ENCODE data around the gene ERC1. TPM values are rescaled to one million over a fixed set of nuclear protein-coding genes. Genes with fewer than 3 reads are reported as not detected.

ERC1 gene
- total RNA-seq, 4 donors from 2014 or later = 50.0 to 88.1 (median 59.7) TPM

- no peaks in the 10 kb centered on the region for H3K27me3 ChIP-seq
- 96% methylated on average over 6 of the region's 6 CpGs for WGBS
- TF ChIP-seq POLR2A (IDR thresholded peaks at IDR 0.05; ENCODE audit: low read depth) = no peak
- TF ChIP-seq, protein P1, sequence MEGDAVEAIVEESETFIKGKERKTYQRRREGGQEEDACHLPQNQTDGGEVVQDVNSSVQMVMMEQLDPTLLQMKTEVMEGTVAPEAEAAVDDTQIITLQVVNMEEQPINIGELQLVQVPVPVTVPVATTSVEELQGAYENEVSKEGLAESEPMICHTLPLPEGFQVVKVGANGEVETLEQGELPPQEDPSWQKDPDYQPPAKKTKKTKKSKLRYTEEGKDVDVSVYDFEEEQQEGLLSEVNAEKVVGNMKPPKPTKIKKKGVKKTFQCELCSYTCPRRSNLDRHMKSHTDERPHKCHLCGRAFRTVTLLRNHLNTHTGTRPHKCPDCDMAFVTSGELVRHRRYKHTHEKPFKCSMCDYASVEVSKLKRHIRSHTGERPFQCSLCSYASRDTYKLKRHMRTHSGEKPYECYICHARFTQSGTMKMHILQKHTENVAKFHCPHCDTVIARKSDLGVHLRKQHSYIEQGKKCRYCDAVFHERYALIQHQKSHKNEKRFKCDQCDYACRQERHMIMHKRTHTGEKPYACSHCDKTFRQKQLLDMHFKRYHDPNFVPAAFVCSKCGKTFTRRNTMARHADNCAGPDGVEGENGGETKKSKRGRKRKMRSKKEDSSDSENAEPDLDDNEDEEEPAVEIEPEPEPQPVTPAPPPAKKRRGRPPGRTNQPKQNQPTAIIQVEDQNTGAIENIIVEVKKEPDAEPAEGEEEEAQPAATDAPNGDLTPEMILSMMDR (IDR thresholded peaks at IDR 0.05) = no peak
- no peak for TF ChIP-seq EP300 (IDR thresholded peaks at IDR 0.05)
- TF ChIP-seq POLR2AphosphoS5 (IDR thresholded peaks at IDR 0.05) = no peak
- no peaks in the 10 kb centered on the region for H3K36me3 ChIP-seq
- no peaks in the 10 kb centered on the region for H3K9me3 ChIP-seq
- intact Hi-C loops (cut with DNase I) = no loop called here
- DNase-seq (ENCODE audit: extremely low spot score) = no peak
- peak overlapping the region in 2 of 4 donors; percentile 11 to 23 for H3K27ac ChIP-seq (replicated peaks in 1 of 4)
- no peak overlapping the region for H3K4me3 ChIP-seq
- H3K4me1 ChIP-seq = peaks cover 9 to 15% (median 13%) of the 10 kb centered on the region in 4 donors
These were observed 445.0 kb downstream of the ERC1 start for GRCh38 chr12:1436015-1436414.

GRCh38 chr12:1436981-1437380 is 446.0 kb downstream of the ERC1 start:
- Histone ChIP-seq H3K27ac (replicated peaks in 1 of 4) (no peak overlapping the region), H3K36me3 (no peaks in the 10 kb centered on the region), H3K4me1 (peaks cover 9 to 15% (median 13%) of the 10 kb centered on the region in 4 donors), H3K4me3 (no peak overlapping the region), H3K27me3 (no peaks in the 10 kb centered on the region), H3K9me3 (no peaks in the 10 kb centered on the region)
- intact Hi-C loops (cut with DNase I) = no loop called here
- WGBS = 78% methylated on average over 3 of the region's 3 CpGs
- TF ChIP-seq EP300 (IDR thresholded peaks at IDR 0.05) (no peak), POLR2A (IDR thresholded peaks at IDR 0.05; ENCODE audit: low read depth) (no peak), POLR2AphosphoS5 (IDR thresholded peaks at IDR 0.05) (no peak)
- TF ChIP-seq, protein P1 (IDR thresholded peaks at IDR 0.05) = no peak
- no peak for DNase-seq (ENCODE audit: extremely low spot score)

- no peak for DNase-seq (ENCODE audit: extremely low spot score)
- 88% methylated on average over 1 of the region's 1 CpG for WGBS
- H3K27ac ChIP-seq (replicated peaks in 1 of 4) = no peak overlapping the region
- TF ChIP-seq POLR2AphosphoS5 (IDR thresholded peaks at IDR 0.05) = no peak
- no peak for TF ChIP-seq EP300 (IDR thresholded peaks at IDR 0.05)
- TF ChIP-seq, protein P1 (IDR thresholded peaks at IDR 0.05) = no peak
- TF ChIP-seq POLR2A (IDR thresholded peaks at IDR 0.05; ENCODE audit: low read depth) = no peak
- no peak overlapping the region for H3K4me3 ChIP-seq
- peaks cover 0 to 1% (median 0%) of the 10 kb centered on the region in 4 donors for H3K36me3 ChIP-seq
- H3K4me1 ChIP-seq = peaks cover 9 to 26% (median 21%) of the 10 kb centered on the region in 4 donors
- intact Hi-C loops (cut with DNase I) = no loop called here
- no peaks in the 10 kb centered on the region for H3K27me3 ChIP-seq
- no peaks in the 10 kb centered on the region for H3K9me3 ChIP-seq
These were observed 448.2 kb downstream of the ERC1 start for GRCh38 chr12:1439201-1439600.

GRCh38 chr12:1439687-1440086 is 448.7 kb downstream of the ERC1 start:
- Histone ChIP-seq H3K36me3 (peaks cover 0 to 6% (median 0%) of the 10 kb centered on the region in 4 donors), H3K4me3 (no peak overlapping the region), H3K27me3 (no peaks in the 10 kb centered on the region), H3K4me1 (peaks cover 9 to 31% (median 19%) of the 10 kb centered on the region in 4 donors), H3K9me3 (no peaks in the 10 kb centered on the region), H3K27ac (replicated peaks in 1 of 4) (no peak overlapping the region)
- DNase-seq (ENCODE audit: extremely low spot score) = no peak
- TF ChIP-seq POLR2A (IDR thresholded peaks at IDR 0.05; ENCODE audit: low read depth) = no peak
- TF ChIP-seq EP300 (IDR thresholded peaks at IDR 0.05) = no peak
- intact Hi-C loops (cut with DNase I) = no loop called here
- 86% methylated on average over 3 of the region's 3 CpGs for WGBS

- WGBS = 29% methylated on average over 8 of the region's 8 CpGs
- Histone ChIP-seq H3K9me3 (no peaks in the 10 kb centered on the region), H3K27ac (replicated peaks in 1 of 4) (peak overlapping the region; percentile 65 to 81 (median 80)), H3K4me1 (peaks cover 4 to 35% (median 20%) of the 10 kb centered on the region in 4 donors), H3K27me3 (no peaks in the 10 kb centered on the region), H3K36me3 (peaks cover 0 to 21% (median 3%) of the 10 kb centered on the region in 4 donors), H3K4me3 (peak overlapping the region; percentile 23 to 54 (median 45))
- intact Hi-C loops (cut with DNase I) = no loop called here
- no peak for DNase-seq (ENCODE audit: extremely low spot score)
- no peak for TF ChIP-seq EP300 (IDR thresholded peaks at IDR 0.05)
- no peak for TF ChIP-seq POLR2A (IDR thresholded peaks at IDR 0.05; ENCODE audit: low read depth)
- TF ChIP-seq, protein P1 (IDR thresholded peaks at IDR 0.05) = no peak
- TF ChIP-seq POLR2AphosphoS5 (IDR thresholded peaks at IDR 0.05) = peak; percentile 56 to 64
These were observed 452.6 kb downstream of the ERC1 start for GRCh38 chr12:1443421-1444141.

Measured in esophagus muscularis mucosa (tissue), 4 donors.